ENCODE results near the gene MTG2. TPM values are rescaled to one million over a fixed set of nuclear protein-coding genes. Genes with fewer than 3 reads are reported as not detected.
A peak's percentile ranks its signal among the peaks of the same experiment; 100 is the strongest.

The MTG2 gene
- total and polyA plus RNA-seq, 2 of the 13 experiments (the other 11 are each of a cell fraction or from before 2014, with no cell fraction given), result 20.4 to 37.8 TPM

DNA sequence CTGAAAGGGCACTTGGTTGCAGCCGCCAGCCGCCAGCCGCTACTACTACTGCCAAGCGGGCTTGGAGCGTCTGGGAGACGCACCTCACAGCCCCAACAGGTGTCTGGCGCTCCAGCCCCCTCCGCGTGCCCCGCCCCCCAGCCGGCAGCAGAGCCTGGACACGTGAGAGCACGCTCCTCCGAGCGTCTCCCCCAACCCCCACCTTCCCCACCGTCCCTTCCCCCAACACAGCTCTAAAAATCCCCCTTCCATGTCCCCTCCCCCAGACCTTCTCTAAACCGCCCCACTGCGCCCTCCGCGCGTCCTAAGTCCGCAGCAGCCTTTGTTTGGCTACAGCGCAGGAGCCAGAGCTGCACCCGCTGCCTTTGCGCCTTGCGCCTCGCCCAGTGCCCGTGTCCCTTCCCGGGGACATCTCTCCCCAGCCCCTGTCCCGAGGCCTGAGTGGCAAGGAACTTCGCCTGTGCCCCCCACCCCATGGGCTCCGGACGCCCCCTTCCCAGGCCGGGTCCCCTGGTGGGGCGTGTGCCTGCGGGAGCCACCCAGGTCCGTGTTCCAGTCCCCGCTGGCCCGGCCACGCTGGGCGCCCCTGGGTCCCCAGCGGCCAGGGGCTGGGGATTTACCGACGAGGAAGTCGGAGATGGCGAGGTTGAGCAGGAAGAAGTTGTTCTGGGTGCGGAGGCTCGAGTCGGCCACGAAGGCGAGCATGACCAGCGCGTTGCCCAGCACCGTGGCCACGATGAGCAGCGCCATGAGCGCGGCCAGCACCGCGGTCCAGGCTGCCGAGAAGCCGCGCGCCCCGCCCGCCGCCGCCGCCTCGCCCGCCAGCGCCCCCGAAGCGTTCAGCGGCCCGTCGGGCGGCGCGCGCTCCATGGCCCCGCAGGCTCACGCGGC is 36.5 kb downstream of the MTG2 start (continued):
- TF ChIP-seq ZNF800 (CRISPR knock-in tag; IDR thresholded peaks at IDR 0.05) (peak; percentile 99), TOPORS (CRISPR knock-in tag; IDR thresholded peaks at IDR 0.05) (no peak), SRSF1 (optimal IDR thresholded peaks at IDR 0.05; ENCODE audit: low read depth, low read length) (peak; percentile 37), ZNF746 (CRISPR knock-in tag; IDR thresholded peaks at IDR 0.05) (no peak), MTA1 (CRISPR knock-in tag; IDR thresholded peaks at IDR 0.05; ENCODE audit: borderline replicate concordance) (0 out of 2 replicates have a peak, but pooled peaks have one; percentile 30), TRIM24 (CRISPR knock-in tag; IDR thresholded peaks at IDR 0.05) (no peak), ZNF180 (CRISPR knock-in tag; IDR thresholded peaks at IDR 0.05; ENCODE audit: borderline replicate concordance, low read depth) (no peak), CBX1 (IDR thresholded peaks at IDR 0.05; ENCODE audit: low read depth) (no peak), GABPB1 (CRISPR knock-in tag; IDR thresholded peaks at IDR 0.05) (peak; percentile 28; the same call in 1 of the 2 replicates), MYC (CRISPR knock-in tag; IDR thresholded peaks at IDR 0.05; ENCODE audit: borderline replicate concordance) (0 out of 2 replicates have a peak, but pooled peaks have one; percentile 25), SKIL (CRISPR knock-in tag; IDR thresholded peaks at IDR 0.05; ENCODE audit: borderline replicate concordance) (no peak), ISL2 (CRISPR knock-in tag; IDR thresholded peaks at IDR 0.05) (0 out of 2 replicates have a peak, but pooled peaks have one; percentile 27), ZNF550 (CRISPR knock-in tag; IDR thresholded peaks at IDR 0.05; ENCODE audit: borderline replicate concordance) (0 out of 2 replicates have a peak, but pooled peaks have one; percentile 45), TP53 (CRISPR knock-in tag; conservative IDR thresholded peaks at IDR 0.05) (no peak), HNRNPL (IDR thresholded peaks at IDR 0.05; ENCODE audit: low read depth, low read length) (no peak), MAZ (IDR thresholded peaks at IDR 0.05; ENCODE audit: borderline replicate concordance, low read depth, low read length) (no peak), MAZ (CRISPR knock-in tag; IDR thresholded peaks at IDR 0.05; ENCODE audit: low read depth) (peak; percentile 0; the same call in 1 of the 2 replicates), ZNF747 (CRISPR knock-in tag; IDR thresholded peaks at IDR 0.05; ENCODE audit: borderline replicate concordance) (no peak), ETV5 (CRISPR knock-in tag; IDR thresholded peaks at IDR 0.05; ENCODE audit: borderline replicate concordance) (no peak)
- TF ChIP-seq, protein P1, sequence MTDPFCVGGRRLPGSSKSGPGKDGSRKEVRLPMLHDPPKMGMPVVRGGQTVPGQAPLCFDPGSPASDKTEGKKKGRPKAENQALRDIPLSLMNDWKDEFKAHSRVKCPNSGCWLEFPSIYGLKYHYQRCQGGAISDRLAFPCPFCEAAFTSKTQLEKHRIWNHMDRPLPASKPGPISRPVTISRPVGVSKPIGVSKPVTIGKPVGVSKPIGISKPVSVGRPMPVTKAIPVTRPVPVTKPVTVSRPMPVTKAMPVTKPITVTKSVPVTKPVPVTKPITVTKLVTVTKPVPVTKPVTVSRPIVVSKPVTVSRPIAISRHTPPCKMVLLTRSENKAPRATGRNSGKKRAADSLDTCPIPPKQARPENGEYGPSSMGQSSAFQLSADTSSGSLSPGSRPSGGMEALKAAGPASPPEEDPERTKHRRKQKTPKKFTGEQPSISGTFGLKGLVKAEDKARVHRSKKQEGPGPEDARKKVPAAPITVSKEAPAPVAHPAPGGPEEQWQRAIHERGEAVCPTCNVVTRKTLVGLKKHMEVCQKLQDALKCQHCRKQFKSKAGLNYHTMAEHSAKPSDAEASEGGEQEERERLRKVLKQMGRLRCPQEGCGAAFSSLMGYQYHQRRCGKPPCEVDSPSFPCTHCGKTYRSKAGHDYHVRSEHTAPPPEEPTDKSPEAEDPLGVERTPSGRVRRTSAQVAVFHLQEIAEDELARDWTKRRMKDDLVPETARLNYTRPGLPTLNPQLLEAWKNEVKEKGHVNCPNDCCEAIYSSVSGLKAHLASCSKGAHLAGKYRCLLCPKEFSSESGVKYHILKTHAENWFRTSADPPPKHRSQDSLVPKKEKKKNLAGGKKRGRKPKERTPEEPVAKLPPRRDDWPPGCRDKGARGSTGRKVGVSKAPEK (CRISPR knock-in tag; IDR thresholded peaks at IDR 0.05; ENCODE audit: borderline replicate concordance), result 0 out of 2 replicates have a peak, but pooled peaks have one; percentile 22
- TF ChIP-seq, protein P2, sequence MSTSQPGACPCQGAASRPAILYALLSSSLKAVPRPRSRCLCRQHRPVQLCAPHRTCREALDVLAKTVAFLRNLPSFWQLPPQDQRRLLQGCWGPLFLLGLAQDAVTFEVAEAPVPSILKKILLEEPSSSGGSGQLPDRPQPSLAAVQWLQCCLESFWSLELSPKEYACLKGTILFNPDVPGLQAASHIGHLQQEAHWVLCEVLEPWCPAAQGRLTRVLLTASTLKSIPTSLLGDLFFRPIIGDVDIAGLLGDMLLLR (CRISPR knock-in tag; IDR thresholded peaks at IDR 0.05), result no peak

All from HepG2 (cell line).